GM19467 (cell line): ENCODE results near the gene ZNF202.
A peak's percentile ranks its signal among the peaks of the same experiment; 100 is the strongest.
"Not testable (repeated sequence)": the region's sequence is repeated elsewhere in the genome, so short reads cannot be mapped to it uniquely, and the experiment has no call there.

ENCODE experiments used
- ATAC-seq: cut with Tn5 transposase; IDR thresholded peaks from one replicate; pipeline ENCODE4 v1.9.1; 2021; ENCODE audit warnings: mild to moderate bottlenecking, moderate library complexity; ENCODE audit not compliant: unreplicated experiment

The ZNF202 gene

GRCh38 chr11:123741159-123742030 lies at the start of gene ZNF202:
Gene ZNF202, minus strand, starts transcription at chr11:123741660. Its CDS starts 10,772 bp downstream, at chr11:123730888.
- peak; percentile 98 for ATAC-seq

- no peak for ATAC-seq
Measured at GRCh38 chr11:123783536-123783935, 42.1 kb upstream of the ZNF202 start.

DNA sequence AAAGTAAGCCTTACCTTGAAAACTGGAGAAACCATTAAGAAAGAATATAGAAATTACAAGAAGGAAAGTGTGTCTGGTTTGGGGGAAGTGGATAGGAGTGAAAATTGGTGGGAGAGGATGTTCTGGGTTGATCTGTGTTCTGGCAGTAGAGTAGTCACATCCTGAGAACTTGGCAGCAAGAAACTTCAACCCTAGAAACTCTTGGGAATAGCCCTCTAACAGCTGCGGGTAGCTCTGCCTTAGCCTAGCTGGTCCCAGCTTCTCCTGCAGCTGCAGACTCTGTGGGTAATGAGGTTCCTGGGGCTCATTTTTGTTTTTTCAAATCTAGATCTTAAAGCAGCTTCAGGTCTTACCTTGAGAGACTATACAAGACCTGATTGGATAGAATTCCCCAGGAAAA lies 37.1 kb upstream of the ZNF202 start:
- ATAC-seq: no peak

- no peak for ATAC-seq
Measured at GRCh38 chr11:123775715-123776549, 34.5 kb upstream of the ZNF202 start.

GRCh38 chr11:123775289-123775688 lies 33.8 kb upstream of the ZNF202 start:
- no peak for ATAC-seq

- no peak for ATAC-seq
Measured at GRCh38 chr11:123773959-123774358, 32.5 kb upstream of the ZNF202 start.

DNA sequence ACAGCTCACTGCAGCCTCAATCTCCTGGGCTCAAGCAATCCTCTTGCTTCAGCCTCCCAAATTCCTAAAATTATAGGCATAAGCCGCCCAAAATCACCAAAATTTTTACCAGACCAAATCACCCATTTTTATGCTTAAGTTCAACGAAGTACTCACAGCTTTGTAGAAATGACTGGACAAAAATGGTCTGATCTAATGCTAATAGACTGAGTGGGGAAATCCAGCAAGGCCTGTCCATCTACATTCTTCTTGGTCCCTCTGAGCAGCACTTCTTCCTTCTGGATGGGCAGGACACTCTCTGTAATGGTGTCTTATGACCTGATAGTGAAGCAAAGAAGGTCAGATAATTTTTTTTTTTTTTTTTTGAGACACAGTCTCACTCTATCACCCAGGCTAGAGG lies 31.6 kb upstream of the ZNF202 start:
- no peak for ATAC-seq

- no peak for ATAC-seq
Measured at GRCh38 chr11:123771664-123772063, 30.2 kb upstream of the ZNF202 start.

DNA sequence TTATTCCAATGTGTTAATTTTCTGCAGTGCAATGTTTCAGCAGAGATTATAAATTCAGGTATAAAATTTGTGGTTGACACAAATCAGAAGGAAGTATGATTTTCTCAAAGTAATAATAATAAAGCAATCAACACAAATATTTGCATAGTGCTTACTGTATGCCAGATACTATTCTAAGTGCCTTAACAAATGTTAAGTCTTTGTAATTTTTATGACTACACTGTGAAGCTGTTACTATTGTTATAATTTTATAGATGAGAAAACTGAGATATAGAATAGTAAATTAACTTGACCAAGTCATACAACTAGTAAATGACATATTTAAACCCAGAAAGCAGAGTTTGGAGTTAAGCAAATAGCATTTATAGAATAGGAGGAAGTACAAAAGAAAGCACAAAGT lies 29.3 kb upstream of the ZNF202 start:
- no peak for ATAC-seq

DNA sequence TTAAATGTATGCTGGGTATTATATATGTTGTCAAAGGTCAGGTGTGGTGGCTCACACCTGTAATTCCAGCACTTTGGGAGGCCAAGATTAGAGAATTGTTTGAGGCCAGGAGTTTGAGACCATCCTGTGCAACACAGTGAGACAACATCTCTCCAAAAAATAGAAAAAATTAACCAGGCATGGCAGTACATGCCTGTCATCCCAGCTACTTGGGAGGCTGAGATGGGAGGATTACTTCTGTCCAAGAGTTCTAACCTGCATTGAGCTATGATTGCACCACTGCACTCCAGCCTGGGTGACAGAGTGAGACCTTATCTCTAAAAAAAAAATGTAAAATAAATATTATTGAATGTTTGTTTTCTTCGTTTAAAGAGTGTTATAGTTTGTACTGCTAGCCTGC lies 24.1 kb upstream of the ZNF202 start:
- no peak for ATAC-seq

- ATAC-seq: no peak
Measured at GRCh38 chr11:123762422-123762821, 21.0 kb upstream of the ZNF202 start.

DNA sequence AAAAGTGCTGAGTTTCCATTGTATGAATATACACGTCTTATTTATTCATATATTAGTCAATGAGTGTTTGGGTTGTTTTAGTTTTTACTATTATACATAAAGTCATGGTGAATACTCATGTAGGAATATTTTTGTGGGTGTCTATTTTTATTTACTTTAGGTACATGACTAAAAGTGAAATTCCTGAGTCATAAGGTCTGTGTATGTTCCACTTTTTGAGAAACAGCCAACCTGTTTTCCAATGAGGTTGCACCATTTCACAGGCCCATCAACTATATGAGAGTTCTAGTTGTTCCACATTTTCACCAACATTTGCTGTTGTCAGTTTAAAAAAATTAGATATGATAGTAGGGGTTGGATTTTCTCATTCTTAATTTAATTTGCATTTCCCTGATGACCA lies 19.4 kb upstream of the ZNF202 start:
- ATAC-seq: no peak

- no peak for ATAC-seq
Measured at GRCh38 chr11:123757976-123758375, 16.5 kb upstream of the ZNF202 start.

GRCh38 chr11:123755813-123756212 lies 14.4 kb upstream of the ZNF202 start:
- ATAC-seq: no peak

- ATAC-seq: no peak
Measured at GRCh38 chr11:123755344-123755743, 13.9 kb upstream of the ZNF202 start.

- ATAC-seq: no peak
Measured at GRCh38 chr11:123754101-123754568, 12.7 kb upstream of the ZNF202 start, which contains the start of gene OR6X1. Gene OR6X1, minus strand, starts transcription at chr11:123754518. Its CDS starts 0 bp downstream, at chr11:123754518.

DNA sequence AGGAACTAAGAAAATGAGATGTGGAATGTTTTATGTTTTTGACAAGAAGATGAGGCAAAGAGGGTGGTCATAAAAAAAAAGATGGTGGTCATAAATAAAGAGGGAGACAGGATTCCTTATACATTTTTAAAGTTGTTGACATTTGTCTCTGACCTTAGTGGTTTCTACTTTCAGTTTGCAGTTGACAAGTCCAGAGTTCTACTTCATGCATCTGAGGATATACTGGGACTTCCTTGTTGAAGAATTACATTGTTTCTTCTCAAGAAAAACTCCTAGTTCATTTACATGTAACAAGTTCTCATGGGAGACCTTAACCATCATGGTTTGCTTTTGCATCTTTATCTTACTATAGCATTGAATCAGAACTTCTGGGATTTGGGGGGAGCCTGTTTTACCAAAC lies 11.7 kb upstream of the ZNF202 start:
- ATAC-seq: no peak

DNA sequence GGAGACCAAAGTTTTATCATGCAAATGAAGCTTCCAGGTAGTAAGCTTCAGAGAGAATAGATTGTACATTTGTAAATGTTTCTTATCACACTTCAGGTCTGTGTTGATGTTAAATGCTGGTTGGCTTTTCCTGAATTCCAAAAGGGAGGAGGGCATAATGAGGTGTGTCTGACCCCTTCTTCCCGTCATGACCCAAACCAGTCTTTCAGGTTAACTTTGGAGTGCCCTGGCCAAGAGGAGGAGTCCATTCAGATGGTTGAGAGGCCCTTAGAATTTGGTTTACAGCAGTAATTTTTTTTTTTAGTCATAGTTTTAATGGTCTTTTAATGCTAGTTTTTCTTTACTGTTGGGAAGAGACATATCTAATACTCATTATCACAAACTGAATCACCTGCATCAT lies 10.3 kb upstream of the ZNF202 start:
- no peak for ATAC-seq

GRCh38 chr11:123748349-123748748 lies 6.9 kb upstream of the ZNF202 start:
- ATAC-seq: not testable (repeated sequence)

- ATAC-seq: no peak
Measured at GRCh38 chr11:123745764-123746451, 4.4 kb upstream of the ZNF202 start.

DNA sequence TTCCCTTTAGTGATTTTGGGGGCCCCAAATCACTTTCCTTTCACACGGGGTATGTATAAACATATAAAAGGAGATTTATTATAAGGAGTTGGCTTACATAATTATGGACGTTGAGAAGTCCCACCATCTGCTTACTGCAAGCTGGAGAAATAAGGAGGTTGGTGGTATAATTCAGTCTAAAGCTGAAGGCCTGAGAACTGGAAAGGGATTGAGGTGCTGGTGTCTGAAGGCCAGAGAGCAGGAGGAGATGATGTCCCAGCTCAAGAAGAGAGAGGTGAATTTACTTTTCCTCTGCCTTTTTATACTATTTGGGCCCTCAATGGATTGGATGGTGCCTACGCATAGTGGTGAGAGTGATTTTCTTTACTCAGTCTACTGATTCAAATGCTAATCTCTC lies 1.3 kb upstream of the ZNF202 start:
- ATAC-seq: no peak
